DMS53 treated with DMSO at 0.1 percent for 48 hours (cell line): ENCODE data around the gene PTPRN2.
A peak's percentile ranks its signal among the peaks of the same experiment; 100 is the strongest.

Experiments used
- DNase-seq: peaks from one replicate; lab custom pipeline; 2025; ENCODE audit not compliant: unreplicated experiment; lab: John Stamatoyannopoulos, UW

PTPRN2 gene

DNA sequence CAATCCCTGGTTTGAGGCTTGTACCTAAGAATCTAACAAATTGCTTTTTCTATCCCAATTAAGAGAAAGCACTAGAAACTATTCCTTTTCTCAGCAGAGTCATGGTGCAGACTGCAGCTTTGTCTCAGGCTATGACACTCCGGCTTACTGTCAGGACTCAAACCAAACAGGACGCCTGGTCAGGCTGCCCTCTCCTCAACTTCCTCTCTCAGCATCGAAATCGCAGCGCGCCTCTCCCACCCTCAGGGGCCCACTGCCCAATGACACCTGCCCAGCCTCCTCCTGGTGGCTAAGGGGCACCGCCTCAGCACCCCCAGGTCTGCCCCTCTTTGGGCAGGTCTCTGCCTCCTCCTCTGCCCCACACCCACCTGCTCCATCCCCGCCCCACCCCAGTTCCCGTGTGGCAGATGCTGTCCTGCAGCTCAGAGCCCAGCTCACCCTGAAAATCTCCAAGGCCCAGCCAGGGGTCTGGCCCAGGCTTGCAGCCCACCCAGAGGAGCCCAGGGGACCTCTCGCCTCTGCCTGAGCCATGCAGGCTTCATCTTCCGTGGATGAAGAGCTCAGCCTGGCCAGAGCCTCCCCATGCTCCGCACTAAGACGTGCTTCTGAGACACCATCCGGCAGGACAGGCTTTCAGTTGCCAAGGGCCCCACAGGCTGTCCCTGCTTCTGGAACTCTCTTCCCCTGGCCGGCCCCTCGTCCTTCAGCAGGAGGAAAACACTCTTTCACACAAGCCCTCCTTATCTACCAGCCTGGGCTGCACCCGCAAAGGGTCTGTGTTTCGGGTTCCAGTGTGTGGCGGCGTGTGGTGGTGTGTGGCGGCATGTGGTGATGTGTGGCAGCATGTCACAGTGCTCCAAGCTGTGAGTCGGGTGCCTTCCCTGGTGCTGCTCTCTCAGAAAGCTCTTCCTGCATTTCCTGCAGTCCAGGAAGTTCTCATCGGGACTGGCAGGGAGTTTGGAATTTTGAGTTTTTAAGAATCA lies 16.4 kb upstream of the PTPRN2 start:
- no peak for DNase-seq

DNA sequence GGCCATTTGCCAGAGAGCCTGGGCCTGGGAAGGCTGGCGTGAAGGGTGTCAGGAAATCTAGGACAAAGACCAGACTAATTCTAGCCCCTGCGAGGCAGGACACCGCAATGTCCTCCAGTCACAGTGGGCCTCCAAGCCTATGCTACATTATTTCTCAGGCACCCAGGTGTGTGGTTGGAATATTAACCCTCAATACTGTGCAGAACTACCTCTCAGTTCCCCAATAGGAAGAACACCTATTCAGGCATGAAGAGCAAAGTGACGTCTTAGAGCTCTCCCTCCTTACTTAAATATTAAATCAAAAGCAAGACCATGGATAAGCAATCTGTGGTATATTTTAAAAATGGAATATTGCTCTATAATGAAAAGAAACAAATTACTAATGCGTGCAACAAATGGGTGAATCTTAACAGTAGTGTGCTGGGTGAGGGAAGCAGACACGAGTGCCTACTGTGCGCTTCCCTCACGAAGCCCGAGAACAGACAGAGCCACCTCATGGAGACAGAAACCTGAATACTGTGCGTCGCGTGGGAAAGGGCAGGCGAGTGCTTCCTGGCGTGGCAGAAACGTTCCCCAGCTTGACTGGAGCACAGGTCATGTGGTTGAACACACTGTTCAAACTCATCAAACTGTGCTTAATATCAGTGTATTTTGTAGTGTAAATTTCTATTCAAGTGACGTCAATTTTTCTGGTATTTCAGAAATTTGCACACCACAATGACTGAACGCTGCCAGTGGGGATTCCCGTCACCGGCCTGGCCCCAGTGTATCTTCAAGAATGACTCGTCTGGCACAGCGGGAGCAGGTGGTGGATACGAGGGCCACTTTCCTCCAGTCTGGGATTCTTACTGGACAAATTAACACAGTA lies 15.5 kb upstream of the PTPRN2 start:
- DNase-seq: no peak

DNA sequence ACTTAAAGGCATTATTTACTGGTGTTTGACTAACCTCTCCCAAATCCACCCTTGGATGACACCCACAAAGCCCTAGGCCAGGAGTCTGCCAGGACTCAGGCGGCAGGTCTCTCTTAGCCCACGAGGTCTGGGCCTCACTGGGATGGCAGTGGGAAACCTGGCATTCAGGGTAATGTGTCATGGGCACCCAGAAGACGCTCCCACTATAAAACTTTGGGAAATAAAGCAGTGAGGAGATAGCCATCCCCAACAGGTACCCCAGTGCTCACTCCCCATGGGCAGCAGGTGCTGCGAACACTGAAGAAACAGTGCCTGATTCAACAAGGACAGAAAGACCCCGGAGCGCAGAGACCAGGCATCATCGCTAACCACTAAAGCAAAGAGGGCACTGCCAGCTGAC lies 14.4 kb upstream of the PTPRN2 start:
- DNase-seq: no peak

- DNase-seq: no peak
These were observed 13.5 kb upstream of the PTPRN2 start for GRCh38 chr7:158601090-158601489.

DNA sequence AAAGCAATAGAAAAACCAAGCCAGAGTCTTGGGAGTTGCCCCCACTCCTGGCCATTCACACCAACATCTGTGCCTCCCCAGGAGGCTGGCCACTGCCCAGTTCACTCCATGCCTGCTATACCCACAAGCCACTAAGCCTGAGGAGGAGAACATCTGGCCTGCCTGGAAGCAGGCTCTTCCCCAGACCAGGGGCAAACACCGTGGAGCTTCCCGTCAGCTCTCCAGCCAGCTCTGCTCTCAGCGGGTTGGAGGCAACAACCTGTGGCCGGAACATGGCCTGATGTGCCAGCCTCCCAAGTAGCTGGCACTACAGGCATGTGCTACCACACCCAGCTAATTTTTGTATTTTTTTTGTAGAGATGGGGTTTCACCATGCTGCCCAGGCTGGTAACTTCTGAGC lies 9.1 kb upstream of the PTPRN2 start:
- no peak for DNase-seq

GRCh38 chr7:158596309-158596708 lies 8.7 kb upstream of the PTPRN2 start:
- DNase-seq: no peak

GRCh38 chr7:158595068-158595467 lies 7.4 kb upstream of the PTPRN2 start:
- no peak for DNase-seq

- no peak for DNase-seq
These were observed 4.9 kb upstream of the PTPRN2 start for GRCh38 chr7:158592541-158592940.

DNA sequence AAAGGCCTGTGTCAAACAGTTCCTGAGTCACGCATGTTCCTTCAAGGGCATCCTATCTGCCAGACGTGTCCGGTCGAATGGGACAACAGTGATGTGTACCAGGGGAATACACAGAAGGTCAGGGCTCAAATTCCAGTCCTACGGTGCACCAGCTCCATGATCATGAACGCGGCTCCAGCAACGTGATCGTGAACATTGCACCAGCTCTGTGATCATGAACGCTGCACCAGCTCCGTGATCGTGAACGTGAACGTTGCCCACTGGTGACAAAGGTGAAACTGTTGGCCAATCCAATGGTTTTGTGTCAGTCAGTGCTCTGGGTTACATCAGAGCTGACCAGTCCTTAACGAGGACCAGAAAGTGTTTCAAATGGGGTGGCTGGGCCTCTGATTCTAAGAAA lies 4.3 kb upstream of the PTPRN2 start:
- DNase-seq: no peak

GRCh38 chr7:158590181-158590530 lies 2.5 kb upstream of the PTPRN2 start:
- no peak for DNase-seq

GRCh38 chr7:158589653-158590052 lies 2.0 kb upstream of the PTPRN2 start:
- no peak for DNase-seq

- no peak for DNase-seq
These were observed 1.3 kb upstream of the PTPRN2 start for GRCh38 chr7:158588878-158589442.

DNA sequence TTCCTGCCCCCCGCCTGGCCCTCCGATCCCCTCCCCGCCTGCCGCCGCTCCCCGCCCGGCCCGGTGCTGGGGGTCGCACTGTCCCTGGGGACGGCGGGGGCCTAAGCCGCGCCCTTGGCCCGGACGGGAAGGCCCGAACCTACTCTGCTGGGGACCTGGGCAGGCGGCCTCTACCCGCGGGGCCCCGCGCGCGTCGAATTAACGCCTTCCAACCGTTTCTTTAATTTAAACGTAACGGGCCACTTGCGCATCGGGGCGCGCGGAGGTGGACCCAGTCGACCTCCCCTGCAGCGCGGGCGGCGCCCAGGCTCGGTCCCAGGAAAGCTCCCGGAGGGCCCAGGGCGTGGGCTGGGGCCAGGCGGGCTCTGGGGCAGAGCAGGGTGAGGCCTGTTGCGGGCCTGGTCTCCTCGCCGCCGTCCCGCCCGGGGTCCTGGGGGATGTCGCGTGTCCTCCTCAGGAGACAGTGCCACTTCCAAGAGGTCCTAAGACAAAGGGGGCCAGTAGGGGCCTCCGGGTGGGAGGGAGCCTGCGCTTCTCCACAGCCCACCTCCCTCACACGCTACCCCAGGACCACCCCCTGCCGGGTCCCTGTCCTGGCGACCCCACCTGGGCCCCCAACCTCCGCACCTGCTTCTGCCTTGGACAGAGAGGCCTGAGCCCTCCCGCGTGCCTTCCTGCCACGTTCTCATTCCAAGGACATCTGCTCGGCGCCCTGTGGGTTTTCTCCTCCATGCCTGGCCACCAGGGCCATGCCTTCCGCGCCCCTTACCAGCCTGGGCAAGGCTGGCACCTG lies 658 bp upstream of the PTPRN2 start:
- no peak for DNase-seq

- peak; percentile 38 for DNase-seq
These were observed 993 bp downstream of the PTPRN2 start for GRCh38 chr7:158586499-158587161.

- DNase-seq: peak; percentile 87
These were observed 1.7 kb downstream of the PTPRN2 start for GRCh38 chr7:158585721-158586498.

GRCh38 chr7:158584407-158584806 lies 3.2 kb downstream of the PTPRN2 start:
- DNase-seq: no peak

GRCh38 chr7:158583810-158584209 lies 3.8 kb downstream of the PTPRN2 start:
- DNase-seq: no peak

DNA sequence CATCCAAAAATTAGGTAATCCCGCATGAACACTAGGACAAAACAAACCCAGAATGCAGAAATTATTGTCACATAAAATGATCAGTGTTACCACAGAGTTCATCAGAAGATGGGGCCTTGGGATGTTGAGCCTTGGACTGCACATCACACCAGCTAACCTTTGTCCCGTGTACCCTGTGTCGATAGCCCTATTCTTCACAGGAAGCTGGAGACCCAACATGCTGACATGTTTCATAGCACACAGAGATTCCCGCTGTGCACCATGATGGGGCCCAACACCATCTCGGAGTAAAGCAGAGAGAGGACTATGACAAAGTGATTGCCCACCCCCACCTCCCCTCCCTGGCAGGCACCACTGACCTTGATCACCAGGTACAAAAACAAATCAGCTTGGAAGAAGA lies 4.5 kb downstream of the PTPRN2 start:
- no peak for DNase-seq

DNA sequence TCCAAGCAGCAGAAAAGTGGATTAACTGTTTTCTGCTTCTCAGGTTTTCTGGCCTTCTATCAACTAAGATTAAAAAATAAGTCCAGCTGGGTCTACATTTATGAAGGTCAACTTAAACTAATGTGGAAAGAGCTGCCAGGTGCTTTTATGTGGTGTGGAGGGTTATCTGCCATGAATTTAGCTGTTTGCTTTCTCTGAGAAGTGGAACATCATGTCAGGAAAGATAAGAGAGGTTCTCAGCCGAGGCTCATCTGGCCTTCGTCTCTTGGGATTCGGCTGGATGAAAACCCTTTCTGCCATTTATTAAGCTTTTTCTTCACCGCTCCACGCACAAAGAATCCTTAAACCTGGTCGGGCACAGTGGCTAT lies 5.5 kb downstream of the PTPRN2 start:
- DNase-seq: peak; percentile 95
